HEK293 (cell line): ENCODE measurements around the gene CLCN2.

Experiments
- CTCF ChIA-PET: fragments of 350-600 bp; formaldehyde crosslinking; extraction: SDS; loops from one replicate; lab custom pipeline; 2021; ENCODE audit warnings: antibody characterized with exemption; lab: Yijun Ruan, JAX
- POLR2A ChIA-PET: fragments of 300-600 bp; formaldehyde crosslinking; extraction: SDS; loops from one replicate; lab custom pipeline; 2020; ENCODE audit warnings: antibody characterized with exemption, inconsistent platforms; lab: Yijun Ruan, JAX
- H3K27ac ChIP-seq: fragments of 200-500 bp; sonication (Bioruptor generic); 2 replicates; pipeline ENCODE4 v1.5.1; 2014; ENCODE audit warnings: low read depth, low read length, control low read depth, inconsistent platforms; ENCODE audit errors: extremely low read depth
- H3K36me3 ChIP-seq, 2 experiments: fragments of 200-500 bp in 1 of 2; sonication (Bioruptor generic) in 1 of 2; 1 replicate in 1 of 2; 2 replicates in 1 of 2; pipeline ENCODE4 v1.5.1; 2014 to 2017; ENCODE audit warnings: inconsistent platforms in 2 of 2, low read length in 2 of 2; ENCODE audit not compliant: control insufficient read depth in 2 of 2, insufficient read depth in 1 of 2
- H3K4me1 ChIP-seq: fragments of 200-500 bp; sonication (Bioruptor generic); 2 replicates; pipeline ENCODE4 v1.5.1; 2014; ENCODE audit warnings: mild to moderate bottlenecking, low read length, inconsistent platforms; ENCODE audit not compliant: control insufficient read depth, insufficient read depth
- H3K4me3 ChIP-seq: 2 replicates; pipeline ENCODE4 v1.5.1; 2011; ENCODE audit warnings: low read depth, mild to moderate bottlenecking, control low read depth, low read length, moderate library complexity
- H3K9me3 ChIP-seq: fragments of 200-500 bp; sonication (Bioruptor generic); 2 replicates; pipeline ENCODE4 v1.5.1; 2014; ENCODE audit warnings: low read depth, low read length, inconsistent platforms; ENCODE audit not compliant: control insufficient read depth, insufficient read depth
- SP2 ChIP-seq: fragments of 450-650 bp; formaldehyde crosslinking; IDR thresholded peaks from 2 replicates; pipeline ENCODE4 v1.5.1; 2016; ENCODE audit warnings: missing biosample characterization, missing genetic modification characterization
- ZBTB26 ChIP-seq: fragments of 450-650 bp; formaldehyde crosslinking; optimal IDR thresholded peaks from 2 replicates; pipeline ENCODE3; 2016; ENCODE audit warnings: missing biosample characterization, mild to moderate bottlenecking, missing genetic modification characterization
- ZFP69B ChIP-seq: fragments of 450-650 bp; formaldehyde crosslinking; IDR thresholded peaks from 2 replicates; pipeline ENCODE4 v1.5.1; 2016; ENCODE audit warnings: missing biosample characterization, missing genetic modification characterization
- ZNF132 ChIP-seq: fragments of 450-650 bp; formaldehyde crosslinking; IDR thresholded peaks from 2 replicates; pipeline ENCODE4 v1.5.1; 2017; ENCODE audit warnings: missing biosample characterization, missing genetic modification characterization, borderline replicate concordance
- ZNF148 ChIP-seq: fragments of 450-650 bp; formaldehyde crosslinking; IDR thresholded peaks from 2 replicates; pipeline ENCODE4 v1.5.0; 2017; ENCODE audit warnings: missing biosample characterization, missing genetic modification characterization, borderline replicate concordance
- ZNF169 ChIP-seq: fragments of 450-650 bp; formaldehyde crosslinking; IDR thresholded peaks from 2 replicates; pipeline ENCODE4 v1.5.1; 2016; ENCODE audit warnings: missing biosample characterization, missing genetic modification characterization
- ZNF223 ChIP-seq: fragments of 450-650 bp; formaldehyde crosslinking; IDR thresholded peaks from 2 replicates; pipeline ENCODE4 v1.5.1; 2016; ENCODE audit warnings: missing biosample characterization, missing genetic modification characterization
- ZNF274 ChIP-seq, 2 experiments: fragments of 200-500 bp in 1 of 2; fragments of 450-650 bp in 1 of 2; sonication (Bioruptor generic) in 1 of 2; formaldehyde crosslinking in 1 of 2; IDR thresholded peaks; 2 replicates each; pipeline versions ENCODE4 v1.5.1 to v1.6.1; 2014 to 2016; ENCODE audit warnings: borderline replicate concordance in 1 of 2, inconsistent platforms in 1 of 2, low read length in 1 of 2, missing biosample characterization in 1 of 2, missing genetic modification characterization in 1 of 2
- ZNF48 ChIP-seq: fragments of 450-650 bp; formaldehyde crosslinking; IDR thresholded peaks from 2 replicates; pipeline ENCODE4 v1.5.1; 2016; ENCODE audit warnings: missing biosample characterization, missing genetic modification characterization
- ZNF558 ChIP-seq: fragments of 450-650 bp; formaldehyde crosslinking; IDR thresholded peaks from 2 replicates; pipeline ENCODE4 v1.5.1; 2016; ENCODE audit warnings: missing biosample characterization, missing genetic modification characterization
- ZNF561 ChIP-seq: fragments of 450-650 bp; IDR thresholded peaks from 2 replicates; pipeline ENCODE4 v1.5.1; 2018; ENCODE audit warnings: missing biosample characterization, missing genetic modification characterization, borderline replicate concordance
- ZNF701 ChIP-seq: fragments of 450-650 bp; formaldehyde crosslinking; IDR thresholded peaks from 2 replicates; pipeline ENCODE4 v1.5.1; 2016; ENCODE audit warnings: missing biosample characterization, missing genetic modification characterization
- ZNF792 ChIP-seq: fragments of 450-650 bp; formaldehyde crosslinking; IDR thresholded peaks from 2 replicates; pipeline ENCODE4 v1.5.1; 2016; ENCODE audit warnings: missing biosample characterization, missing genetic modification characterization
- ZSCAN18 ChIP-seq: fragments of 450-650 bp; formaldehyde crosslinking; IDR thresholded peaks from 2 replicates; pipeline ENCODE4 v1.5.1; 2016; ENCODE audit warnings: missing biosample characterization, missing genetic modification characterization
- ZSCAN4 ChIP-seq: fragments of 450-650 bp; formaldehyde crosslinking; IDR thresholded peaks from 2 replicates; pipeline ENCODE4 v1.5.1; 2017; ENCODE audit warnings: missing biosample characterization, missing genetic modification characterization
- TF ChIP-seq, protein P1 (sequence below): fragments of 450-650 bp; formaldehyde crosslinking; IDR thresholded peaks from 2 replicates; pipeline ENCODE4 v1.5.1; 2016; ENCODE audit warnings: missing biosample characterization, missing genetic modification characterization
- TF ChIP-seq, protein P2 (sequence below): fragments of 450-650 bp; formaldehyde crosslinking; IDR thresholded peaks from 2 replicates; pipeline ENCODE4 v1.5.1; 2016; ENCODE audit warnings: missing biosample characterization, missing genetic modification characterization
- TF ChIP-seq, protein P3 (sequence below): fragments of 450-650 bp; formaldehyde crosslinking; IDR thresholded peaks from 2 replicates; pipeline ENCODE4 v1.5.1; 2016; ENCODE audit warnings: missing biosample characterization, missing genetic modification characterization

The CLCN2 gene

DNA sequence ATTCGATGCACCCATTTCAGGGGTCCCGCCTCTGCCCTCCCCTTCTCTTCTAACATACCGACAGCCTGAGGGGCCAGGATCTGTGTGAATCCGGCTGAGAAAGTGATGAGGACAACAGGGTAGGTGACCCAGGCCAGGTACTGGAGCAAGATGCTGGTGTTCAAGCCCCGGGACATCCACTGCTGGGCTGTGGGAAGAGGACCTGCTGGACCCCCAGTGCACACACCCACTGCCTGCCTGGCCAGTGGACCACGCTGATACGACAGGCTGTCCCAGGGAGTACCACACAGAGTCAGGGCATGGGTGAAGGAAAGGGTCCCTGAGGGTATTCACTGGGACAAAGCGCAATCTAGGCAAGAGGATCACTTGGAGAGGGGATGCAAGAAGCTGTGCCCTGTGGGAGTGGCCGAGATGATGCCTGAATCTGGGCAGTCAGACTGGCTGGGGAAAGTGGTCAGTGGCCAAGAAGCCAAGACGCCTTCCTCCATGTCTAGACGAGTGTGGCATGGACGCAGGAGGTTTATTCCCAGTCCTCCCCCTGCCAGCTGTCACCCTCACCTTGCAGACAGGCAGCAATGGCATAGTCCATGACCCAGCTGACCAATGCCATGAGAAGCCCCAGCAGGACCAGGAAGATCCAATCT, 3.2 kb downstream of the CLCN2 start (continued):
- TF ChIP-seq ZBTB26 (tag by site-specific recombination) = no peak

GRCh38 chr3:184357248-184358123, 3.9 kb downstream of the CLCN2 start:
- Histone ChIP-seq H3K27ac (no peak overlapping the region), H3K36me3 (peaks cover 0 to 56% of the 10 kb centered on the region in 2 experiments; a peak in 1 of 3 replicates), H3K4me1 (no peaks in the 10 kb centered on the region), H3K4me3 (no peak overlapping the region), H3K9me3 (no peaks in the 10 kb centered on the region)
- POLR2A ChIA-PET = no interaction called here
- TF ChIP-seq ZNF223 (no peak), ZNF792 (tag by site-specific recombination) (no peak)
- TF ChIP-seq, protein P1, sequence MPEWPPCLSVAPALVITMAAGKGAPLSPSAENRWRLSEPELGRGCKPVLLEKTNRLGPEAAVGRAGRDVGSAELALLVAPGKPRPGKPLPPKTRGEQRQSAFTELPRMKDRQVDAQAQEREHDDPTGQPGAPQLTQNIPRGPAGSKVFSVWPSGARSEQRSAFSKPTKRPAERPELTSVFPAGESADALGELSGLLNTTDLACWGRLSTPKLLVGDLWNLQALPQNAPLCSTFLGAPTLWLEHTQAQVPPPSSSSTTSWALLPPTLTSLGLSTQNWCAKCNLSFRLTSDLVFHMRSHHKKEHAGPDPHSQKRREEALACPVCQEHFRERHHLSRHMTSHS = no peak
- CTCF ChIA-PET = no interaction called here

- peaks cover 0 to 76% of the 10 kb centered on the region in 2 experiments; a peak in 1 of 3 replicates for H3K36me3 ChIP-seq
- POLR2A ChIA-PET = interaction anchor here (0.7 kb wide), 1 partner anchor 12 kb away, joined by 3 read pairs; no protein-coding TSS in a partner anchor
- H3K27ac ChIP-seq = no peak overlapping the region
- H3K4me3 ChIP-seq = no peak overlapping the region
- no peaks in the 10 kb centered on the region for H3K9me3 ChIP-seq
- TF ChIP-seq SP2 (no peak), ZNF274 (IDR thresholded peaks at IDR 0.05; ENCODE audit: low read length) (no peak), ZNF274 (tag by site-specific recombination; IDR thresholded peaks at IDR 0.05; ENCODE audit: borderline replicate concordance) (no peak), ZNF148 (no peak), ZFP69B (no peak), ZSCAN18 (no peak), ZSCAN4 (tag by site-specific recombination) (no peak), ZNF132 (tag by site-specific recombination) (no peak), ZNF701 (tag by site-specific recombination) (no peak), ZNF169 (tag by site-specific recombination) (no peak), ZNF561 (tag by site-specific recombination) (no peak), ZNF558 (no peak), ZNF48 (tag by site-specific recombination) (no peak)
- TF ChIP-seq, protein P2, sequence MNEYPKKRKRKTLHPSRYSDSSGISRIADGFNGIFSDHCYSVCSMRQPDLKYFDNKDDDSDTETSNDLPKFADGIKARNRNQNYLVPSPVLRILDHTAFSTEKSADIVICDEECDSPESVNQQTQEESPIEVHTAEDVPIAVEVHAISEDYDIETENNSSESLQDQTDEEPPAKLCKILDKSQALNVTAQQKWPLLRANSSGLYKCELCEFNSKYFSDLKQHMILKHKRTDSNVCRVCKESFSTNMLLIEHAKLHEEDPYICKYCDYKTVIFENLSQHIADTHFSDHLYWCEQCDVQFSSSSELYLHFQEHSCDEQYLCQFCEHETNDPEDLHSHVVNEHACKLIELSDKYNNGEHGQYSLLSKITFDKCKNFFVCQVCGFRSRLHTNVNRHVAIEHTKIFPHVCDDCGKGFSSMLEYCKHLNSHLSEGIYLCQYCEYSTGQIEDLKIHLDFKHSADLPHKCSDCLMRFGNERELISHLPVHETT (tag by site-specific recombination) = no peak
- TF ChIP-seq, protein P3, sequence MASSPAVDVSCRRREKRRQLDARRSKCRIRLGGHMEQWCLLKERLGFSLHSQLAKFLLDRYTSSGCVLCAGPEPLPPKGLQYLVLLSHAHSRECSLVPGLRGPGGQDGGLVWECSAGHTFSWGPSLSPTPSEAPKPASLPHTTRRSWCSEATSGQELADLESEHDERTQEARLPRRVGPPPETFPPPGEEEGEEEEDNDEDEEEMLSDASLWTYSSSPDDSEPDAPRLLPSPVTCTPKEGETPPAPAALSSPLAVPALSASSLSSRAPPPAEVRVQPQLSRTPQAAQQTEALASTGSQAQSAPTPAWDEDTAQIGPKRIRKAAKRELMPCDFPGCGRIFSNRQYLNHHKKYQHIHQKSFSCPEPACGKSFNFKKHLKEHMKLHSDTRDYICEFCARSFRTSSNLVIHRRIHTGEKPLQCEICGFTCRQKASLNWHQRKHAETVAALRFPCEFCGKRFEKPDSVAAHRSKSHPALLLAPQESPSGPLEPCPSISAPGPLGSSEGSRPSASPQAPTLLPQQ = no peak
- TF ChIP-seq, all 188 proteins: peak for 0
- CTCF ChIA-PET = interaction anchor here (0.5 to 2.9 kb wide), 7 partner anchors 9 to 185 kb away, joined by 3 to 15 read pairs (median 4); no protein-coding TSS in a partner anchor
- H3K4me1 ChIP-seq = no peaks in the 10 kb centered on the region
Measured at GRCh38 chr3:184355261-184356040, 6.0 kb downstream of the CLCN2 start.
